Measurements from ENCODE around the gene EIF2S2.

DNA sequence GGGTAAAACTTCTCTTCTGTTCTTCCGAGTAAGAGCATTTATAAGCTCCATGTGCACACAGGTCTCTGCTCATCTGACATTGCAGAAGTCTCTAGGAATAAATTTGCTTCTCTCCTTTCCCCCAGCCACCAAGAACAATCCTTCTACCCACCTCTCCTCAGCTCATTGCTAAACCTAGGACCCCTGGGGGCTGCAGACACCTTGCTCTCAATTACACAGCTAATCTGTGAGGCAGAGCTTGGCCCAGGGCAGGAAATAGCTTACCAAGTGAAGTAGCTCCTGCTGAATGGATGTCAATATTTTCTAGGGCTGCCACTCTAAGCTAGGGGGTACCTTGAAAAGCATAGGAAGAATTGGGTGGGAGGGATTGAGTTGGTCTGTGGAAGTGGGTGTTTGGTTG, 44.0 kb downstream of the EIF2S2 start:
- TF ChIP-seq CTCF (IDR thresholded peaks at IDR 0.05) (no peak), POLR2AphosphoS5 (IDR thresholded peaks at IDR 0.05; ENCODE audit: insufficient read depth in 1 of 2, low read depth in 1 of 2) (no peak)

All from vagina (tissue), 2 donors.